Vagina (tissue), 2 donors: ENCODE measurements around the gene PRKCB.

Experiments used
- CTCF ChIP-seq, 3 experiments: fragments of 450-650 bp in 2 of 3; fragments of 200-600 bp in 1 of 3; sonication (generic) in 1 of 3; IDR thresholded peaks; one replicate each; pipeline ENCODE4 v1.5.1; 2017 to 2019; ENCODE audit warnings: antibody characterized with exemption in 3 of 3, mild to moderate bottlenecking in 2 of 3, moderate library complexity in 2 of 3
- POLR2A ChIP-seq, 2 donors: fragments of 450-650 bp; IDR thresholded peaks; one replicate each; pipeline ENCODE4 v1.6.1; 2017; ENCODE audit warnings: antibody characterized with exemption in 2 of 2, mild to moderate bottlenecking in 2 of 2, moderate library complexity in 2 of 2
- POLR2AphosphoS5 ChIP-seq, 2 donors: sonication (generic); formaldehyde crosslinking; IDR thresholded peaks; one replicate each; pipeline ENCODE4 v1.9.0; 2017; ENCODE audit warnings: antibody characterized with exemption in 2 of 2, mild to moderate bottlenecking in 2 of 2, low read depth in 1 of 2; ENCODE audit not compliant: insufficient read depth in 1 of 2

- no peak for TF ChIP-seq POLR2AphosphoS5 (IDR thresholded peaks at IDR 0.05; ENCODE audit: insufficient read depth in 1 of 2, low read depth in 1 of 2)
- TF ChIP-seq POLR2A (IDR thresholded peaks at IDR 0.05) = no peak
- no peak for TF ChIP-seq CTCF (IDR thresholded peaks at IDR 0.05)
Observed at GRCh38 chr16:23934610-23935236, 98.9 kb downstream of the PRKCB start.
